Measurements from ENCODE around the gene ROBO2.

ROBO2 gene

GRCh38 chr3:77039606-77040171 is at the start of gene ROBO2:
TSS of gene ROBO2 (plus strand) at chr3:77040099. CDS start at chr3:77040786, 687 bp downstream.
- no peak for DNase-seq (ENCODE audit: low read depth in 1 of 2, low spot score in 1 of 2)

GRCh38 chr3:76990606-76991005 is 49.3 kb upstream of the ROBO2 start:
- no peak for DNase-seq (ENCODE audit: low read depth in 1 of 2, low spot score in 1 of 2)

- DNase-seq (ENCODE audit: low read depth in 1 of 2, low spot score in 1 of 2), result no peak
These were observed 48.7 kb upstream of the ROBO2 start for GRCh38 chr3:76991165-76991564.

- no peak for DNase-seq (ENCODE audit: low read depth in 1 of 2, low spot score in 1 of 2)
These were observed 42.2 kb upstream of the ROBO2 start for GRCh38 chr3:76997733-76998132.

GRCh38 chr3:76998555-76998954 is 41.3 kb upstream of the ROBO2 start:
- DNase-seq (ENCODE audit: low read depth in 1 of 2, low spot score in 1 of 2), result no peak

GRCh38 chr3:77001062-77001701 is 38.7 kb upstream of the ROBO2 start:
- no peak for DNase-seq (ENCODE audit: low read depth in 1 of 2, low spot score in 1 of 2)

- no peak for DNase-seq (ENCODE audit: low read depth in 1 of 2, low spot score in 1 of 2)
These were observed 25.7 kb upstream of the ROBO2 start for GRCh38 chr3:77014226-77014625.

- no peak for DNase-seq (ENCODE audit: low read depth in 1 of 2, low spot score in 1 of 2)
These were observed 14.4 kb upstream of the ROBO2 start for GRCh38 chr3:77025471-77025870.

GRCh38 chr3:77026904-77027634 is 12.8 kb upstream of the ROBO2 start:
- DNase-seq (ENCODE audit: low read depth in 1 of 2, low spot score in 1 of 2), result no peak

- no peak for DNase-seq (ENCODE audit: low read depth in 1 of 2, low spot score in 1 of 2)
These were observed 11.9 kb upstream of the ROBO2 start for GRCh38 chr3:77028005-77028404.

- no peak for DNase-seq (ENCODE audit: low read depth in 1 of 2, low spot score in 1 of 2)
These were observed 1.4 kb upstream of the ROBO2 start for GRCh38 chr3:77038468-77038929.

GRCh38 chr3:77038930-77039605 is 831 bp upstream of the ROBO2 start:
- no peak for DNase-seq (ENCODE audit: low read depth in 1 of 2, low spot score in 1 of 2)

- no peak for DNase-seq (ENCODE audit: low read depth in 1 of 2, low spot score in 1 of 2)
These were observed 317 bp downstream of the ROBO2 start for GRCh38 chr3:77040216-77040615.

- no peak for DNase-seq (ENCODE audit: low read depth in 1 of 2, low spot score in 1 of 2)
These were observed 1.2 kb downstream of the ROBO2 start for GRCh38 chr3:77040926-77041722.

GRCh38 chr3:77041811-77042210 is 1.9 kb downstream of the ROBO2 start:
- no peak for DNase-seq (ENCODE audit: low read depth in 1 of 2, low spot score in 1 of 2)

GRCh38 chr3:77042343-77042742 is 2.4 kb downstream of the ROBO2 start:
- DNase-seq (ENCODE audit: low read depth in 1 of 2, low spot score in 1 of 2), result no peak

- no peak for DNase-seq (ENCODE audit: low read depth in 1 of 2, low spot score in 1 of 2)
These were observed 3.0 kb downstream of the ROBO2 start for GRCh38 chr3:77042882-77043281.

GRCh38 chr3:77045686-77046085 is 5.8 kb downstream of the ROBO2 start:
- no peak for DNase-seq (ENCODE audit: low read depth in 1 of 2, low spot score in 1 of 2)

GRCh38 chr3:77048186-77048585 is 8.3 kb downstream of the ROBO2 start:
- no peak for DNase-seq (ENCODE audit: low read depth in 1 of 2, low spot score in 1 of 2)

GRCh38 chr3:77051591-77051990 is 11.7 kb downstream of the ROBO2 start:
- DNase-seq (ENCODE audit: low read depth in 1 of 2, low spot score in 1 of 2), result no peak

GRCh38 chr3:77052051-77052501 is 12.2 kb downstream of the ROBO2 start:
- no peak for DNase-seq (ENCODE audit: low read depth in 1 of 2, low spot score in 1 of 2)

All from stimulated activated CD4-positive, alpha-beta T cell treated with anti-CD3 and anti-CD28 coated beads, Interleukin-15, amount 100 ng/mL, for 1 hour (primary cell).